ENCODE measurements around the gene KCNA2. TPM values are rescaled to one million over a fixed set of nuclear protein-coding genes. Genes with fewer than 3 reads are reported as not detected.
A peak's percentile ranks its signal among the peaks of the same experiment; 100 is the strongest.

KCNA2 gene
- total RNA-seq, 4 donors from 2014 or later, result 0.31 to 2.9 (median 1.0) TPM

DNA sequence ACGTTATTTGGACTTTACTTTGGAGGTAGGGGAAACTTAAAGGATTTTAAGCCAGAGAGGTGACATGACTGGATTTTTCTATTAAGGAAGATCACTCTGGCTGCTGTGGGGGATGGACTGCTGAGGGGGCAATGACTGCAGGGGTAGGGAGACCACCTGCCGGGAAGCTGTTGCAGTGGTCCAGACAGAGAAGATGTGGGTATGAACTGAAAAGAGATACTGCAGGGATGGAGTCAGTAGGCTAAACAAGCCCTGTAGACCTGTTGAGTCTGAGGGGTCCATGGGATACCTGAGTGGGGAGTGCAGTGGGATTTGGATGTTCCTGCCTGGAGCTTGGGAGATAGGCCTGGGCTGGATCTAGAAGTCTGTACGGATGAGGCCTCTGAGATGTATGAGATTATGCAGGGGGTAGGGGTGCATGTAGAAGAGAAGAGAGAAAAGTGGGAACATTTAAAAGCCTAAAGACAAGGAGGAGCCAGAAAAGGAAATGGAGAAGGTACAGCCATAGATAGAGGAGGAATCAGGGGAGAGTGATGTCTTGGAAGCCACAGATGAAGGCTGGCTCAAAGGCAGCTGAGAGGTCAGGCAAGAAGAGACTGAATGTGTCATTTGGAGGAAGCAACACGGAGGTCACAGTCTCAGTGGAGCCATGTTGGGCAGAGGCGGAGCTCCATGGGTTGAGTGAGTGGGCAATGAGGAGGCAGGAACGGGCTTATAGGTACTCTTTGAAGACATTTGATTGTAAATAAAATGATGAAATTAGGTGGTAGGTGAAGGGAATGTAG, 25.9 kb upstream of the KCNA2 start:
- H3K9me3 ChIP-seq, result no peaks in the 10 kb centered on the region
- TF ChIP-seq, protein P1, sequence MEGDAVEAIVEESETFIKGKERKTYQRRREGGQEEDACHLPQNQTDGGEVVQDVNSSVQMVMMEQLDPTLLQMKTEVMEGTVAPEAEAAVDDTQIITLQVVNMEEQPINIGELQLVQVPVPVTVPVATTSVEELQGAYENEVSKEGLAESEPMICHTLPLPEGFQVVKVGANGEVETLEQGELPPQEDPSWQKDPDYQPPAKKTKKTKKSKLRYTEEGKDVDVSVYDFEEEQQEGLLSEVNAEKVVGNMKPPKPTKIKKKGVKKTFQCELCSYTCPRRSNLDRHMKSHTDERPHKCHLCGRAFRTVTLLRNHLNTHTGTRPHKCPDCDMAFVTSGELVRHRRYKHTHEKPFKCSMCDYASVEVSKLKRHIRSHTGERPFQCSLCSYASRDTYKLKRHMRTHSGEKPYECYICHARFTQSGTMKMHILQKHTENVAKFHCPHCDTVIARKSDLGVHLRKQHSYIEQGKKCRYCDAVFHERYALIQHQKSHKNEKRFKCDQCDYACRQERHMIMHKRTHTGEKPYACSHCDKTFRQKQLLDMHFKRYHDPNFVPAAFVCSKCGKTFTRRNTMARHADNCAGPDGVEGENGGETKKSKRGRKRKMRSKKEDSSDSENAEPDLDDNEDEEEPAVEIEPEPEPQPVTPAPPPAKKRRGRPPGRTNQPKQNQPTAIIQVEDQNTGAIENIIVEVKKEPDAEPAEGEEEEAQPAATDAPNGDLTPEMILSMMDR (IDR thresholded peaks at IDR 0.05 in 4 of 5, conservative IDR thresholded peaks at IDR 0.05 in 1 of 5), result no peak
- no peak for TF ChIP-seq POLR2A (IDR thresholded peaks at IDR 0.05)
- in situ Hi-C loops (cut with MboI; ENCODE audit: low sequenced_read_pairs in 4 of 4) (loop anchor here in 2 of 4 donors (5.0 to 10.0 kb wide), 2 partner anchors 133 to 135 kb away; no protein-coding TSS in a partner anchor), intact Hi-C loops (cut with DNase I; ENCODE audit: low total_unique reads) (loop anchor here (5.0 kb wide), 2 partner anchors 40 to 150 kb away; partner anchors contain the start of gene KCNA3)
- no peak for ATAC-seq
- DNase-seq, result no peak
- H3K27me3 ChIP-seq, result no peaks in the 10 kb centered on the region
- H3K4me1 ChIP-seq, result peaks cover 0 to 6% of the 10 kb centered on the region in 2 donors
- H3K36me3 ChIP-seq, result no peaks in the 10 kb centered on the region
- H3K27ac ChIP-seq, result no peak overlapping the region
- H3K4me3 ChIP-seq, result no peak overlapping the region

DNA sequence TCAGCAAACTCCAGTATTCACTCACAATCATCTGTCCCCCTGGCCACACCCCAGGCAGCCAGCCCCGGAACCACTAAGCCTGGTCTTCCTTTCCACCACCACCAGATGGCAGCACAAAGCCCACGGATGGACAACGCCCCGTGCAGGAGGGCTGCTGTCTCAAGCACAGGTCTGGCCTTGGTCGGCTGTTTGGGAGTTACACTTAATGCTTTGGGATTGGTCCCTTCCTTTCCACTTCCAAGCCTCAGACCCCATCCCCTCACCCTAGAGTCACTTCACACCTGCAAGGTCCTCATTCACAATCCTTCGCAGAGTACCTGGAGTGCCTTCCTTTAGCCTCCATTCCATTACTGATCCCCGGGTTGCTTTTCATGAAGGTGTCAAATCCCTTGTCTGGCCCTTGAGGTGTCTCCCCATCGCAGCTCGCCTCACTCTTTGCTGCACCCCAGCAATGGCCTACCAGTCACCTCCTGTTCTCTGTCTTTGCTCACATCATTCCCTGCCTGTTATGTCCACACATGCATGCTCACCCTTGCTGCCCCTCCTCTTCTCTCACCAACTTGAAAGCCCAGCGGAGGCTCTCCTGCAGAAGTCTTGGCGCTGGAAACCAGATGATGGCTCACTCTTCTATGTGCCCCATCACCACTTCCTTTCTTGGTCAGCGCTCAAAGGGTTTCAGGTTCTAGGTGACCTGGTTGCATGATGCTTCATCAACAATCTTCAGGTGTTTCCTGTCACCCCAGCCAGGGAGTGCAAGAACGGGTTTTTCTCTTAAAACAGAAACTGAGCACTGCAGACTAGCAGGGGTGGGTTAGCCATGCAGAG, 24.9 kb upstream of the KCNA2 start:
- Histone ChIP-seq H3K36me3 (no peaks in the 10 kb centered on the region), H3K27ac (no peak overlapping the region), H3K4me3 (no peak overlapping the region), H3K9me3 (no peaks in the 10 kb centered on the region), H3K4me1 (peaks cover 0 to 6% of the 10 kb centered on the region in 2 donors), H3K27me3 (no peaks in the 10 kb centered on the region)
- TF ChIP-seq, protein P1 (IDR thresholded peaks at IDR 0.05 in 4 of 5, conservative IDR thresholded peaks at IDR 0.05 in 1 of 5), result peak; percentile 61 to 84 (median 79)
- TF ChIP-seq POLR2A (IDR thresholded peaks at IDR 0.05), result no peak
- in situ Hi-C loops (cut with MboI; ENCODE audit: low sequenced_read_pairs in 4 of 4), result loop anchor here in 2 of 4 donors (5.0 to 10.0 kb wide), 2 partner anchors 134 to 136 kb away; no protein-coding TSS in a partner anchor
- peak; percentile 45 to 75 for ATAC-seq
- DNase-seq, result peak; percentile 33 to 44
- intact Hi-C loops (cut with DNase I; ENCODE audit: low total_unique reads), result loop anchor here (1.0 to 5.0 kb wide), 3 partner anchors 41 to 151 kb away; partner anchors contain the start of gene KCNA3

GRCh38 chr1:110628323-110629105, 22.4 kb upstream of the KCNA2 start:
- DNase-seq (no peak), ATAC-seq (no peak)
- Histone ChIP-seq H3K4me1 (no peaks in the 10 kb centered on the region), H3K27ac (no peak overlapping the region), H3K27me3 (no peaks in the 10 kb centered on the region), H3K4me3 (no peak overlapping the region), H3K36me3 (no peaks in the 10 kb centered on the region), H3K9me3 (no peaks in the 10 kb centered on the region)
- in situ Hi-C loops (cut with MboI; ENCODE audit: low sequenced_read_pairs in 4 of 4) (loop anchor here in 2 of 4 donors (5.0 kb wide), 1 partner anchor 154 kb away; no protein-coding TSS in a partner anchor), intact Hi-C loops (cut with DNase I; ENCODE audit: low total_unique reads) (no loop called here)
- TF ChIP-seq, protein P1 (IDR thresholded peaks at IDR 0.05 in 4 of 5, conservative IDR thresholded peaks at IDR 0.05 in 1 of 5), result no peak
- TF ChIP-seq POLR2A (IDR thresholded peaks at IDR 0.05), result no peak

DNA sequence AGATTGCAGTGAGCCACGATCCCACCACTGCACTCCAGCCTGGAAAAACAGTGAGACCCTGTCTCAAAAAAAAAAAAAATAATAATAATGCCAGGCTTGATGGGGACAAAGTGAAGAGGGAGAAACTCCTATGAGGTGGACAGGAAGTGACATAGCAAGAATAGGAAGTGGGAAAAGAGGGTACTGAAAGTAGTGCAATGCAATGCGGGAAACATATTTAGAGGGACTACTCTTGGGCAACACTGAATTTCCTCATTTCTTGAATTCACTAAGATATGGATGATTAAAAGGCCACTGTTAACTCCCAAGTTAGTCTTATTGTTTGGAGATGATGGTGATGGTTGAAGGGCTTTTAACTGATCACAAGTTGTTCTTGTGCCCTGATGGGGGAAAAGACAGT, 21.6 kb upstream of the KCNA2 start:
- TF ChIP-seq, protein P1 (IDR thresholded peaks at IDR 0.05 in 4 of 5, conservative IDR thresholded peaks at IDR 0.05 in 1 of 5), result no peak
- TF ChIP-seq POLR2A (IDR thresholded peaks at IDR 0.05), result no peak
- Histone ChIP-seq H3K36me3 (no peaks in the 10 kb centered on the region), H3K4me3 (no peak overlapping the region), H3K27ac (no peak overlapping the region), H3K4me1 (no peaks in the 10 kb centered on the region), H3K27me3 (no peaks in the 10 kb centered on the region), H3K9me3 (no peaks in the 10 kb centered on the region)
- ATAC-seq (no peak), DNase-seq (no peak)
- intact Hi-C loops (cut with DNase I; ENCODE audit: low total_unique reads), result no loop called here
- in situ Hi-C loops (cut with MboI; ENCODE audit: low sequenced_read_pairs in 4 of 4), result loop anchor here in 2 of 4 donors (5.0 kb wide), 1 partner anchor 155 kb away; no protein-coding TSS in a partner anchor

Data from gastrocnemius medialis (tissue), 4 donors.